Measurements from ENCODE around the gene SLF1. TPM values are rescaled to one million over a fixed set of nuclear protein-coding genes. Genes with fewer than 3 reads are reported as not detected.
A peak's percentile ranks its signal among the peaks of the same experiment; 100 is the strongest.

The SLF1 gene
- total and polyA plus RNA-seq, 9 of the 15 experiments (the other 6 are each of a cell fraction or from before 2014, with no cell fraction given), result 9.8 to 31.1 (median 16.3) TPM

GRCh38 chr5:94618493-94619328, at the start of gene SLF1, which contains the start of gene KIAA0825 (continued):
- TF ChIP-seq, protein P1, sequence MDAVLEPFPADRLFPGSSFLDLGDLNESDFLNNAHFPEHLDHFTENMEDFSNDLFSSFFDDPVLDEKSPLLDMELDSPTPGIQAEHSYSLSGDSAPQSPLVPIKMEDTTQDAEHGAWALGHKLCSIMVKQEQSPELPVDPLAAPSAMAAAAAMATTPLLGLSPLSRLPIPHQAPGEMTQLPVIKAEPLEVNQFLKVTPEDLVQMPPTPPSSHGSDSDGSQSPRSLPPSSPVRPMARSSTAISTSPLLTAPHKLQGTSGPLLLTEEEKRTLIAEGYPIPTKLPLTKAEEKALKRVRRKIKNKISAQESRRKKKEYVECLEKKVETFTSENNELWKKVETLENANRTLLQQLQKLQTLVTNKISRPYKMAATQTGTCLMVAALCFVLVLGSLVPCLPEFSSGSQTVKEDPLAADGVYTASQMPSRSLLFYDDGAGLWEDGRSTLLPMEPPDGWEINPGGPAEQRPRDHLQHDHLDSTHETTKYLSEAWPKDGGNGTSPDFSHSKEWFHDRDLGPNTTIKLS (IDR thresholded peaks at IDR 0.05; ENCODE audit: borderline replicate concordance, low read depth), result peak; percentile 20; the same call in 1 of the 2 replicates
- TF ChIP-seq ZNF253 (CRISPR knock-in tag; conservative IDR thresholded peaks at IDR 0.05) (no peak), ZNF75A (CRISPR knock-in tag; IDR thresholded peaks at IDR 0.05) (no peak), AFF4 (CRISPR knock-in tag; IDR thresholded peaks at IDR 0.05) (no peak), ZNF24 (IDR thresholded peaks at IDR 0.05) (no peak), EHMT2 (IDR thresholded peaks at IDR 0.05) (no peak), PRDM10 (IDR thresholded peaks at IDR 0.05; ENCODE audit: partially characterized antibody) (peak; percentile 54), ZFP1 (CRISPR knock-in tag; IDR thresholded peaks at IDR 0.05) (no peak), NFIX (CRISPR knock-in tag; IDR thresholded peaks at IDR 0.05; ENCODE audit: low read depth) (no peak), ATF2 (CRISPR knock-in tag; IDR thresholded peaks at IDR 0.05) (no peak), FOXJ2 (tag; IDR thresholded peaks at IDR 0.05) (peak; percentile 60; the same call in 1 of the 2 replicates)
- TF ChIP-seq, protein P2, sequence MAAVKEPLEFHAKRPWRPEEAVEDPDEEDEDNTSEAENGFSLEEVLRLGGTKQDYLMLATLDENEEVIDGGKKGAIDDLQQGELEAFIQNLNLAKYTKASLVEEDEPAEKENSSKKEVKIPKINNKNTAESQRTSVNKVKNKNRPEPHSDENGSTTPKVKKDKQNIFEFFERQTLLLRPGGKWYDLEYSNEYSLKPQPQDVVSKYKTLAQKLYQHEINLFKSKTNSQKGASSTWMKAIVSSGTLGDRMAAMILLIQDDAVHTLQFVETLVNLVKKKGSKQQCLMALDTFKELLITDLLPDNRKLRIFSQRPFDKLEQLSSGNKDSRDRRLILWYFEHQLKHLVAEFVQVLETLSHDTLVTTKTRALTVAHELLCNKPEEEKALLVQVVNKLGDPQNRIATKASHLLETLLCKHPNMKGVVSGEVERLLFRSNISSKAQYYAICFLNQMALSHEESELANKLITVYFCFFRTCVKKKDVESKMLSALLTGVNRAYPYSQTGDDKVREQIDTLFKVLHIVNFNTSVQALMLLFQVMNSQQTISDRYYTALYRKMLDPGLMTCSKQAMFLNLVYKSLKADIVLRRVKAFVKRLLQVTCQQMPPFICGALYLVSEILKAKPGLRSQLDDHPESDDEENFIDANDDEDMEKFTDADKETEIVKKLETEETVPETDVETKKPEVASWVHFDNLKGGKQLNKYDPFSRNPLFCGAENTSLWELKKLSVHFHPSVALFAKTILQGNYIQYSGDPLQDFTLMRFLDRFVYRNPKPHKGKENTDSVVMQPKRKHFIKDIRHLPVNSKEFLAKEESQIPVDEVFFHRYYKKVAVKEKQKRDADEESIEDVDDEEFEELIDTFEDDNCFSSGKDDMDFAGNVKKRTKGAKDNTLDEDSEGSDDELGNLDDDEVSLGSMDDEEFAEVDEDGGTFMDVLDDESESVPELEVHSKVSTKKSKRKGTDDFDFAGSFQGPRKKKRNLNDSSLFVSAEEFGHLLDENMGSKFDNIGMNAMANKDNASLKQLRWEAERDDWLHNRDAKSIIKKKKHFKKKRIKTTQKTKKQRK (IDR thresholded peaks at IDR 0.05; ENCODE audit: borderline replicate concordance, low read depth, low read length), result no peak

All from K562 (cell line).